Tibial artery (tissue), 4 donors: ENCODE measurements around the gene ZCCHC9.

Source experiments
- DNase-seq, 2 donors: peaks; one replicate each; pipeline ENCODE4 v3.0.0-alpha.2; 2019
- H3K27ac ChIP-seq, 2 donors: fragments of 200-600 bp; sonication (generic) in 1 of 2; 1 replicate in 1 of 2; 2 replicates in 1 of 2; pipeline ENCODE4 v1.5.1; 2018 to 2019; ENCODE audit warnings: mild to moderate bottlenecking in 1 of 2
- H3K27me3 ChIP-seq, 2 donors: fragments of 200-600 bp; sonication (generic) in 1 of 2; one replicate each; pipeline versions ENCODE4 v1.5.1 to v1.6.0; 2016 to 2019
- H3K36me3 ChIP-seq, 3 donors: fragments of 200-600 bp; sonication (generic) in 2 of 3; one replicate each; pipeline ENCODE4 v1.5.1; 2016 to 2019; ENCODE audit warnings: mild to moderate bottlenecking in 2 of 3
- H3K4me1 ChIP-seq, 4 donors: fragments of 200-600 bp; sonication (generic) in 2 of 4; 1 replicate in 3 of 4; 2 replicates in 1 of 4; pipeline ENCODE4 v1.5.1; 2016 to 2019
- H3K4me3 ChIP-seq, 2 donors: fragments of 200-600 bp; sonication (generic) in 1 of 2; 1 replicate in 1 of 2; 2 replicates in 1 of 2; pipeline ENCODE4 v1.5.1; 2018 to 2019; ENCODE audit warnings: mild to moderate bottlenecking in 2 of 2
- H3K9me3 ChIP-seq, 3 donors: fragments of 200-600 bp; sonication (generic) in 1 of 3; one replicate each; pipeline ENCODE4 v1.5.1; 2016 to 2019
- CTCF ChIP-seq, 2 experiments: fragments of 200-600 bp in 1 of 2; fragments of 450-650 bp in 1 of 2; IDR thresholded peaks; one replicate each; pipeline ENCODE4 v1.5.1; 2017 to 2019; ENCODE audit warnings: antibody characterized with exemption in 2 of 2, mild to moderate bottlenecking in 1 of 2, moderate library complexity in 1 of 2
- intact Hi-C: fragments of 100-400 bp; cut with DNase I; formaldehyde crosslinking; loops from one replicate; pipeline ENCODE4 v1.15.0; 2023; ENCODE audit warnings: low total_unique reads

The ZCCHC9 gene

GRCh38 chr5:81315830-81316229 lies 14.4 kb downstream of the ZCCHC9 start:
- no peak overlapping the region for H3K4me3 ChIP-seq
- no peaks in the 10 kb centered on the region for H3K9me3 ChIP-seq
- H3K27me3 ChIP-seq: no peaks in the 10 kb centered on the region
- H3K27ac ChIP-seq: no peak overlapping the region
- H3K36me3 ChIP-seq: peaks cover 30 to 39% (median 32%) of the 10 kb centered on the region in 3 donors
- intact Hi-C loops: no loop called here
- no peak for TF ChIP-seq CTCF (IDR thresholded peaks at IDR 0.05)
- no peak for DNase-seq
- no peaks in the 10 kb centered on the region for H3K4me1 ChIP-seq

DNA sequence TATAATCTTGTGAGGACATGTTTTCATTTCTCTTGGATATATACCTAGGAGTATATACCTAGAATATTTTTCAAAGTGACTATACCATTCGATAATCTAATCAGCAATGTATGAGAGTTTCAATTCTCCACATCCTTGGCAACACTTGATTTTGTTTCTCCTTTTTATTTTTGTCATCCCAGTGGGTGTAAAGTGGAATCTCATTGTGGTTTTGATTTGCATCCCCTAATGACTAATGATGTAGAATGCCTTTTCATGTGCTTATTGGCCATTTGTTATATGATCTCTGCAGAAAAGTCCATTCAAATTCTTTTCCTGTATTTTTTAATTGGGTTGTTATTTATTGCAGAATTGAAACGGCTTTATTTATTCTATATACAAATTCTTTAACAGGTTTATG lies 15.2 kb downstream of the ZCCHC9 start:
- no peaks in the 10 kb centered on the region for H3K4me1 ChIP-seq
- no peak for TF ChIP-seq CTCF (IDR thresholded peaks at IDR 0.05)
- no peak for DNase-seq
- no peaks in the 10 kb centered on the region for H3K27me3 ChIP-seq
- no peaks in the 10 kb centered on the region for H3K9me3 ChIP-seq
- intact Hi-C loops: no loop called here
- H3K36me3 ChIP-seq: peaks cover 22 to 32% (median 24%) of the 10 kb centered on the region in 3 donors
- no peak overlapping the region for H3K4me3 ChIP-seq
- H3K27ac ChIP-seq: no peak overlapping the region

- Histone ChIP-seq H3K4me1 (no peaks in the 10 kb centered on the region), H3K9me3 (no peaks in the 10 kb centered on the region), H3K27me3 (no peaks in the 10 kb centered on the region), H3K4me3 (no peak overlapping the region), H3K27ac (no peak overlapping the region), H3K36me3 (peaks cover 13 to 22% (median 17%) of the 10 kb centered on the region in 3 donors)
- intact Hi-C loops: no loop called here
- no peak for DNase-seq
- no peak for TF ChIP-seq CTCF (IDR thresholded peaks at IDR 0.05)
These were observed 16.1 kb downstream of the ZCCHC9 start for GRCh38 chr5:81317536-81317935.

GRCh38 chr5:81326554-81326953 lies 25.2 kb downstream of the ZCCHC9 start:
- no peak for TF ChIP-seq CTCF (IDR thresholded peaks at IDR 0.05)
- no peaks in the 10 kb centered on the region for H3K9me3 ChIP-seq
- no peak overlapping the region for H3K4me3 ChIP-seq
- no peak for DNase-seq
- intact Hi-C loops: no loop called here
- H3K27me3 ChIP-seq: no peaks in the 10 kb centered on the region
- H3K27ac ChIP-seq: no peak overlapping the region
- no peaks in the 10 kb centered on the region for H3K36me3 ChIP-seq
- H3K4me1 ChIP-seq: no peaks in the 10 kb centered on the region

DNA sequence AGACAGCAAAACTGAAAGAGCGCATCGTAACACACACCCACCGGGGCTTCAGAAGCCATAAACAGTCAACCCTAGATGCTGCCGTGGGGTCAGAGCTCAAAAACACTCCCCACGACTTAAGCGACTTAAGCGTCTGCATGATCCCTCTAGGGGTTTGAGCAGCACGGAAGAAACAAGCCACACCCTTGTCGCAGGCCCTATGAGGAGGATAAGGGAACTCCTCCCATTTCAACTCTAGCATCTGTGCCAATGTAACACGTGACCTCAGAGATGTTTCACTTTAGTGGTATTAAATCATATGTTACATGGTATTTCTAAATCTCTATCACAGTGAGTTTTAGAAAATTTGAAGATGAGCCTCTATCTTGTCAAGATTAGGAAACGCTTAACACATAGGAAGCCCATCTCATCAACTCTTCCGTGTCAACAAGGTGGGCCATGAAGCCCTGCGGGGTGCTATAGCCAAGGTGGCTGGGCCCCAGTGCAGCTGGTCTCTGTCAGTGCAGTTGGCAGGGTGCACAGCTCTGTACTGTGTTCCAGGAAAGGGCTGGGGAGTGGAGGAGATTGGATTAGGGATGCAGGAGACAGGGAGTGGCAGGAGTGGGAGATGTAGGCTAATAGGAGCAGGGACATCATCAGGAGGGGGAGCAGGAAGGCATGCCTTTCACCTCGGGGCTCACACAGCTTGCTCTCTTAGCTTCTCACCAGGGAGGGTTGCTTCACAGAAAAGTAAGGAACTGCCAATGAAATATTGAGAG lies 33.1 kb downstream of the ZCCHC9 start:
- intact Hi-C loops: no loop called here
- H3K4me3 ChIP-seq: no peak overlapping the region
- H3K36me3 ChIP-seq: no peaks in the 10 kb centered on the region
- H3K4me1 ChIP-seq: no peaks in the 10 kb centered on the region
- H3K27ac ChIP-seq: no peak overlapping the region
- no peaks in the 10 kb centered on the region for H3K9me3 ChIP-seq
- TF ChIP-seq CTCF (IDR thresholded peaks at IDR 0.05): no peak
- no peak for DNase-seq
- no peaks in the 10 kb centered on the region for H3K27me3 ChIP-seq
